KMS-11 (cell line): ENCODE results near the gene WWTR1.

ENCODE experiments used
- H2AFZ ChIP-seq: fragments of 200-600 bp; sonication (generic); 2 replicates; pipeline ENCODE4 v1.6.1; 2016; ENCODE audit warnings: antibody characterized with exemption, mixed run types, low read depth
- H3K27ac ChIP-seq: fragments of 200-600 bp; sonication (generic); 2 replicates; pipeline ENCODE4 v1.6.1; 2016; ENCODE audit warnings: mild to moderate bottlenecking, mixed run types
- H3K27me3 ChIP-seq: fragments of 200-600 bp; sonication (generic); 2 replicates; pipeline ENCODE4 v1.6.1; 2017; ENCODE audit warnings: mild to moderate bottlenecking, low read depth, mixed run types, moderate library complexity; ENCODE audit not compliant: insufficient read depth
- H3K36me3 ChIP-seq: fragments of 200-600 bp; sonication (generic); 2 replicates; pipeline ENCODE4 v1.6.1; 2017; ENCODE audit warnings: mild to moderate bottlenecking, mixed run types; ENCODE audit not compliant: insufficient read depth
- H3K4me1 ChIP-seq: fragments of 200-600 bp; sonication (generic); 2 replicates; pipeline ENCODE4 v1.6.1; 2016; ENCODE audit warnings: mild to moderate bottlenecking, low read depth, mixed run types; ENCODE audit not compliant: poor library complexity, severe bottlenecking
- H3K4me2 ChIP-seq: fragments of 200-600 bp; sonication (generic); 2 replicates; pipeline ENCODE4 v1.7.0; 2016; ENCODE audit warnings: mild to moderate bottlenecking, mixed run types
- H3K4me3 ChIP-seq: fragments of 200-600 bp; sonication (generic); IDR thresholded peaks from 2 replicates; pipeline ENCODE4 v1.6.1; 2017; ENCODE audit warnings: low read depth, low read length, mixed read lengths; ENCODE audit not compliant: insufficient read depth
- H3K79me2 ChIP-seq: fragments of 200-600 bp; sonication (generic); 2 replicates; pipeline ENCODE4 v1.6.1; 2016; ENCODE audit warnings: low read depth, mixed run types; ENCODE audit not compliant: insufficient read depth
- H3K9ac ChIP-seq: fragments of 200-600 bp; sonication (generic); 2 replicates; pipeline ENCODE4 v1.6.1; 2016; ENCODE audit warnings: mild to moderate bottlenecking, mixed run types
- H4K20me1 ChIP-seq: fragments of 200-600 bp; sonication (generic); 2 replicates; pipeline ENCODE4 v1.6.1; 2016; ENCODE audit warnings: mild to moderate bottlenecking, mixed run types; ENCODE audit not compliant: insufficient read depth
- TF ChIP-seq, protein P1 (sequence below): fragments of 200-600 bp; sonication (generic); conservative IDR thresholded peaks from 2 replicates; pipeline ENCODE4 v1.6.1; 2017; ENCODE audit warnings: low read depth, mild to moderate bottlenecking, antibody characterized with exemption, low read length, moderate library complexity, mixed read lengths

WWTR1 gene

DNA sequence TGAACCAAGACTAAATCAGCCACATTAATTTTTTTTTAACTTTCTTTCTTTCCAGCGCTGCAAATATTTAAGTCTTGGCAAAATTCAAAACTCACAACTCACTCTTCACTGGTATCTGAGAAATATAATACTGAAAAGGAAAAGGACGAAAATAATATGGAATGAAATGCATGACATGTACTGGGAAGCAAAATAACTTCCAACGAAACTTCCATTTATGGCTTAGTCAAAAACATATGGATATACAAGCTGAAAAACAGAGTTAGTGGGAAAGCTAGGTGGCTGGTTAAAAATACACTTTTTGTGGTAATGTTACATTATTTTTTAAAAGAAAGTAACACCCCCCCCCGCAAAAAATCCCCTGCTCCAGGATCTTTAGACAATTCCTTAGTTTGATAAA, 97.2 kb downstream of the WWTR1 start:
- no peak overlapping the region for H3K9ac ChIP-seq

DNA sequence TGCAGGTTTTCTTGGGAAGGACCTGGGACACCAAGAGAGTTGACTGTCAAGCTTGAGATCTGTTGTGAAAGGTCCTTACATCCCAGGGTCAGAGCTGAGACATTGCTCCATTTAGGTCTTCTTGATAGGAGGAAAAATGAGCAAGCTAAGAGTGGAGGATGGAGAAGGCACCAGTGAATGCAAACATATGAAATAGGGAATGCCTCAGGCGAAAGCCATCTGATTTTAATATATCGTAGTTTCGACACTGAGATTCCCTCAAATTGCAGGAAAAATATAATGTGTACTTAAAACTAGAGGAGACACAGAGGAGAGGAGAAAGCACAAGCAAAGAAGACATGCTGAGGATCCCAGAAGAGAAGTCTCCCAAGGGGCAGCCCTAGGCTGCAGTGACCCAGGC, 97.8 kb downstream of the WWTR1 start:
- H4K20me1 ChIP-seq: no peaks in the 10 kb centered on the region
- no peak overlapping the region for H2AFZ ChIP-seq
- H3K79me2 ChIP-seq: no peaks in the 10 kb centered on the region
- H3K4me2 ChIP-seq: no peak overlapping the region
- TF ChIP-seq, protein P1, sequence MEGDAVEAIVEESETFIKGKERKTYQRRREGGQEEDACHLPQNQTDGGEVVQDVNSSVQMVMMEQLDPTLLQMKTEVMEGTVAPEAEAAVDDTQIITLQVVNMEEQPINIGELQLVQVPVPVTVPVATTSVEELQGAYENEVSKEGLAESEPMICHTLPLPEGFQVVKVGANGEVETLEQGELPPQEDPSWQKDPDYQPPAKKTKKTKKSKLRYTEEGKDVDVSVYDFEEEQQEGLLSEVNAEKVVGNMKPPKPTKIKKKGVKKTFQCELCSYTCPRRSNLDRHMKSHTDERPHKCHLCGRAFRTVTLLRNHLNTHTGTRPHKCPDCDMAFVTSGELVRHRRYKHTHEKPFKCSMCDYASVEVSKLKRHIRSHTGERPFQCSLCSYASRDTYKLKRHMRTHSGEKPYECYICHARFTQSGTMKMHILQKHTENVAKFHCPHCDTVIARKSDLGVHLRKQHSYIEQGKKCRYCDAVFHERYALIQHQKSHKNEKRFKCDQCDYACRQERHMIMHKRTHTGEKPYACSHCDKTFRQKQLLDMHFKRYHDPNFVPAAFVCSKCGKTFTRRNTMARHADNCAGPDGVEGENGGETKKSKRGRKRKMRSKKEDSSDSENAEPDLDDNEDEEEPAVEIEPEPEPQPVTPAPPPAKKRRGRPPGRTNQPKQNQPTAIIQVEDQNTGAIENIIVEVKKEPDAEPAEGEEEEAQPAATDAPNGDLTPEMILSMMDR: no peak
- no peak overlapping the region for H3K4me3 ChIP-seq
- H3K36me3 ChIP-seq: no peaks in the 10 kb centered on the region
- H3K9ac ChIP-seq: no peak overlapping the region
- no peak overlapping the region for H3K27ac ChIP-seq
- no peaks in the 10 kb centered on the region for H3K4me1 ChIP-seq
- no peaks in the 10 kb centered on the region for H3K27me3 ChIP-seq

More for the DNA sequence above, 97.2 kb downstream of the WWTR1 start:
- H3K36me3 ChIP-seq: no peaks in the 10 kb centered on the region
- no peaks in the 10 kb centered on the region for H4K20me1 ChIP-seq
- no peak overlapping the region for H2AFZ ChIP-seq
- no peak overlapping the region for H3K4me2 ChIP-seq
- H3K27ac ChIP-seq: no peak overlapping the region
- TF ChIP-seq, protein P1: no peak
- H3K27me3 ChIP-seq: no peaks in the 10 kb centered on the region
- no peak overlapping the region for H3K4me3 ChIP-seq
- H3K79me2 ChIP-seq: no peaks in the 10 kb centered on the region
- no peaks in the 10 kb centered on the region for H3K4me1 ChIP-seq

GRCh38 chr3:149559525-149559924, 98.3 kb downstream of the WWTR1 start:
- no peak overlapping the region for H3K9ac ChIP-seq
- no peaks in the 10 kb centered on the region for H3K36me3 ChIP-seq
- H3K4me1 ChIP-seq: no peaks in the 10 kb centered on the region

DNA sequence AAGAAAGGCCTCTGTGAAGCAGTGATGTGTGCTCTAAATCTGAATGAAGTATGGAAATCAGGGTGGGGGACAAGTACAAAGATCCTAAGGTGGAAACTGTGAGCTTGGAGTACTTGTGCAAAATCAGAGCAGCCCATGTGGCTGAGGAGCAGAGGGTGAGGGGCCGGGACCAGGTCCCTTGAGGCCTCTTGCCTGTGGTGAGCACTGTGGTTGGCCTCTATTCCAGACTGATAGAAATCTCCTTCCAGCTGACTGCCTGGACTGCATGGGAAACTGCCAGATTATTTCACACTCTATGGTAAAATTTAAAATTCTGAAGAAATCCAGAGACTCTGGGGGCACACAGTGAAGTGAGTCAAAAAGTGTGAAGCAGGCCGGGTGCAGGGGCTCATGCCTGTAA, 101.9 kb downstream of the WWTR1 start:
- TF ChIP-seq, protein P1: no peak
- no peak overlapping the region for H2AFZ ChIP-seq
- no peaks in the 10 kb centered on the region for H3K27me3 ChIP-seq
- no peak overlapping the region for H3K9ac ChIP-seq
- H3K27ac ChIP-seq: no peak overlapping the region
- H4K20me1 ChIP-seq: no peaks in the 10 kb centered on the region
- no peaks in the 10 kb centered on the region for H3K4me1 ChIP-seq
- no peaks in the 10 kb centered on the region for H3K79me2 ChIP-seq
- no peaks in the 10 kb centered on the region for H3K36me3 ChIP-seq
- no peak overlapping the region for H3K4me2 ChIP-seq
- H3K4me3 ChIP-seq: no peak overlapping the region

More at GRCh38 chr3:149559525-149559924, 98.3 kb downstream of the WWTR1 start:
- Histone ChIP-seq H4K20me1 (no peaks in the 10 kb centered on the region), H3K27ac (no peak overlapping the region), H3K27me3 (no peaks in the 10 kb centered on the region), H3K79me2 (no peaks in the 10 kb centered on the region), H2AFZ (no peak overlapping the region), H3K4me2 (no peak overlapping the region), H3K4me3 (no peak overlapping the region)
- TF ChIP-seq, protein P1: no peak
